Lung (tissue), 12 donors: Measurements from ENCODE around the gene DCLK1. TPM values are rescaled to one million over a fixed set of nuclear protein-coding genes. Genes with fewer than 3 reads are reported as not detected.

ENCODE experiments used
- ATAC-seq: fragments of 200-7000 bp; cut with Tn5 transposase; one replicate; pipeline ENCODE4 v1.9.1; 2020; ENCODE audit warnings: moderate number of reproducible peaks; ENCODE audit not compliant: insufficient read depth, low FRiP score
- DNase-seq, 3 donors: peaks; one replicate each; pipeline ENCODE4 v3.0.0-alpha.2; 2013 to 2017
- H3K27ac ChIP-seq, 2 donors: one replicate each; pipeline ENCODE4 v1.5.1; 2013; ENCODE audit warnings: mild to moderate bottlenecking in 2 of 2, moderate library complexity in 2 of 2, control low read depth in 1 of 2, inconsistent platforms in 1 of 2, low read depth in 1 of 2, low read length in 1 of 2
- H3K27me3 ChIP-seq, 3 donors: one replicate each; pipeline ENCODE4 v1.5.1; 2013; ENCODE audit warnings: low read length in 2 of 3; ENCODE audit not compliant: control insufficient read depth in 3 of 3, insufficient read depth in 3 of 3
- H3K36me3 ChIP-seq, 4 donors: one replicate each; pipeline ENCODE4 v1.5.1; 2013; ENCODE audit warnings: low read length in 4 of 4, mild to moderate bottlenecking in 1 of 4, moderate library complexity in 1 of 4; ENCODE audit not compliant: control insufficient read depth in 4 of 4, insufficient read depth in 4 of 4
- H3K4me1 ChIP-seq, 5 donors: one replicate each; pipeline ENCODE4 v1.5.1; 2013; ENCODE audit warnings: low read length in 5 of 5, mild to moderate bottlenecking in 2 of 5, moderate library complexity in 1 of 5; ENCODE audit not compliant: control insufficient read depth in 5 of 5, insufficient read depth in 5 of 5
- H3K4me3 ChIP-seq: one replicate; pipeline ENCODE4 v1.5.1; 2013; ENCODE audit warnings: mild to moderate bottlenecking, control low read depth, moderate library complexity
- H3K9ac ChIP-seq, 2 donors: one replicate each; pipeline ENCODE4 v1.5.1; 2013; ENCODE audit warnings: low read length in 2 of 2, control low read depth in 1 of 2; ENCODE audit not compliant: insufficient read depth in 1 of 2
- H3K9me3 ChIP-seq, 4 donors: one replicate each; pipeline ENCODE4 v1.5.1; 2013; ENCODE audit warnings: low read length in 3 of 4, mild to moderate bottlenecking in 1 of 4, moderate library complexity in 1 of 4; ENCODE audit not compliant: control insufficient read depth in 4 of 4, insufficient read depth in 3 of 4
- CTCF ChIP-seq: IDR thresholded peaks from 2 replicates; pipeline ENCODE4 v1.5.1; 2012; ENCODE audit warnings: mild to moderate bottlenecking; ENCODE audit errors: control extremely low read depth, extremely low read depth
- WGBS, 2 donors: extraction: QIAGEN DNeasy Blood & Tissue Kit; methylation state at CpG; one replicate each; pipeline ENCODE4 v1.1.7; 2013; 5-methylcytosine and 5-hydroxymethylcytosine counted together
- polyA plus RNA-seq, 2 donors: library from polyadenylated mRNA; stranded (reverse); fragments of 200-250 nt; gene quantifications; one replicate each; pipeline ENCODE4 v1.2.1, GENCODE V29; 2013
- total RNA-seq, 2 donors: library from RNA; depleted of rRNA in 1 of 2; stranded (reverse); fragments of >200 nt in 1 of 2; gene quantifications; one replicate each; pipeline ENCODE4 v1.2.1, GENCODE V29; 2014 to 2021
- donor health status: control.
- donor health status: control.
- donor health status: Bipolar disorder and iron deficiency.
- donor health status: healthy.
- donor health status: DM: yes; HTN: yes; CAD: no.

The DCLK1 gene
- total and polyA plus RNA-seq, 4 donors: 1.2 to 23.5 (median 7.0) TPM

- Histone ChIP-seq H3K4me3 (no peak overlapping the region), H3K4me1 (no peaks in the 10 kb centered on the region), H3K27ac (no peak overlapping the region), H3K9me3 (no peaks in the 10 kb centered on the region), H3K27me3 (no peaks in the 10 kb centered on the region), H3K9ac (no peak overlapping the region), H3K36me3 (no peaks in the 10 kb centered on the region)
- no peak for TF ChIP-seq CTCF
- ATAC-seq: no peak
- WGBS, 2 donors: 73 to 90% methylated on average over 4 of the region's 4 CpGs
- DNase-seq: no peak
Measured at GRCh38 chr13:35909091-35909490, 222.1 kb downstream of the DCLK1 start.

GRCh38 chr13:35908226-35908625 is 223.0 kb downstream of the DCLK1 start:
- 84 to 90% methylated on average over 1 of the region's 1 CpG for WGBS, 2 donors
- H3K27ac ChIP-seq: no peak overlapping the region
- H3K27me3 ChIP-seq: no peaks in the 10 kb centered on the region
- no peak for TF ChIP-seq CTCF
- H3K4me3 ChIP-seq: no peak overlapping the region
- H3K9me3 ChIP-seq: no peaks in the 10 kb centered on the region
- H3K36me3 ChIP-seq: no peaks in the 10 kb centered on the region
- H3K9ac ChIP-seq: no peak overlapping the region
- ATAC-seq (no peak), DNase-seq (no peak)
- H3K4me1 ChIP-seq: no peaks in the 10 kb centered on the region

- H3K27me3 ChIP-seq: no peaks in the 10 kb centered on the region
- H3K4me3 ChIP-seq: no peak overlapping the region
- H3K36me3 ChIP-seq: no peaks in the 10 kb centered on the region
- H3K4me1 ChIP-seq: no peaks in the 10 kb centered on the region
- DNase-seq: no peak
- no peak overlapping the region for H3K9ac ChIP-seq
- no peak for ATAC-seq
- 66 to 90% methylated on average over 4 of the region's 4 CpGs for WGBS, 2 donors
- H3K9me3 ChIP-seq: no peaks in the 10 kb centered on the region
- no peak overlapping the region for H3K27ac ChIP-seq
- no peak for TF ChIP-seq CTCF
Measured at GRCh38 chr13:35906636-35907035, 224.5 kb downstream of the DCLK1 start.

GRCh38 chr13:35903075-35903474 is 228.1 kb downstream of the DCLK1 start:
- 69 to 81% methylated on average over 1 of the region's 1 CpG for WGBS, 2 donors
- Histone ChIP-seq H3K36me3 (no peaks in the 10 kb centered on the region), H3K4me1 (peaks cover 0 to 1% (median 0%) of the 10 kb centered on the region in 5 donors), H3K9me3 (no peaks in the 10 kb centered on the region), H3K27me3 (no peaks in the 10 kb centered on the region), H3K27ac (no peak overlapping the region), H3K9ac (no peak overlapping the region), H3K4me3 (no peak overlapping the region)
- no peak for ATAC-seq
- DNase-seq: no peak
- no peak for TF ChIP-seq CTCF
